HepG2 (cell line): ENCODE results near the gene TMEM19. TPM values are rescaled to one million over a fixed set of nuclear protein-coding genes. Genes with fewer than 3 reads are reported as not detected.

ENCODE experiments used
- CEBPB ChIP-seq: IDR thresholded peaks from 2 replicates; pipeline ENCODE4 v1.6.1; 2011; ENCODE audit warnings: low read depth, low read length, improper control_type of control experiment, borderline replicate concordance
- NPAS2 ChIP-seq: sonication (generic); formaldehyde crosslinking; IDR thresholded peaks from 2 replicates; pipeline ENCODE4 v1.8.0; 2022; ENCODE audit warnings: mild to moderate bottlenecking, missing genetic modification reagents, borderline replicate concordance
- NR2F2 ChIP-seq: IDR thresholded peaks from 2 replicates; pipeline ENCODE4 v1.6.1; 2012; ENCODE audit warnings: low read depth, inconsistent platforms, borderline replicate concordance
- NR2F6 ChIP-seq, 2 experiments: IDR thresholded peaks; 2 replicates each; pipeline ENCODE4 v1.6.1; 2016; ENCODE audit warnings: antibody characterized with exemption in 1 of 2, mild to moderate bottlenecking in 1 of 2
- SIN3B ChIP-seq: fragments of 150-350 bp; IDR thresholded peaks from 2 replicates; pipeline ENCODE4 v1.6.1; 2014; ENCODE audit warnings: low read length
- SYNCRIP ChIP-seq: fragments of 200-400 bp; formaldehyde crosslinking; IDR thresholded peaks from 2 replicates; pipeline ENCODE4 v1.6.1; 2018; ENCODE audit warnings: mild to moderate bottlenecking, low read depth, low read length; ENCODE audit not compliant: insufficient read depth
- TSC22D2 ChIP-seq: sonication (generic); formaldehyde crosslinking; IDR thresholded peaks from 2 replicates; pipeline ENCODE4 v1.5.1; 2020; ENCODE audit warnings: missing genetic modification reagents, mild to moderate bottlenecking, borderline replicate concordance
- ZFP62 ChIP-seq: sonication (generic); formaldehyde crosslinking; IDR thresholded peaks from 2 replicates; pipeline ENCODE4 v1.4.0; 2020; ENCODE audit warnings: missing genetic modification reagents
- ZNF549 ChIP-seq: sonication (generic); formaldehyde crosslinking; IDR thresholded peaks from 2 replicates; pipeline ENCODE4 v1.5.0; 2020; ENCODE audit warnings: missing genetic modification reagents
- ZNF552 ChIP-seq: sonication (generic); formaldehyde crosslinking; IDR thresholded peaks from 2 replicates; pipeline ENCODE4 v1.9.0; 2022; ENCODE audit warnings: missing genetic modification reagents, mild to moderate bottlenecking, borderline replicate concordance
- ZNF724P ChIP-seq: sonication (generic); formaldehyde crosslinking; IDR thresholded peaks from 2 replicates; pipeline ENCODE4 v1.8.0; 2022; ENCODE audit warnings: missing genetic modification reagents, borderline replicate concordance
- polyA plus RNA-seq, 8 experiments: library from polyadenylated mRNA; depleted of rRNA in 3 of 8; stranded (reverse) in 7 of 8; unstranded in 1 of 8; fragments of >200 nt; fragmentation: Illumina TruSeq in 4 of 8; extraction: Trizol in 4 of 8; gene quantifications; 2 replicates each; pipeline versions ENCODE4 v1.2.1 to v1.2.3, GENCODE V29; 2011 to 2016; ENCODE audit warnings: low read depth in 4 of 8, missing spikeins in 1 of 8, mixed read lengths in 1 of 8; ENCODE audit not compliant: insufficient read depth in 1 of 8
- total RNA-seq, 5 experiments: library from RNA; depleted of rRNA; stranded (reverse); fragments of >200 nt; fragmentation: Illumina TruSeq; extraction: Trizol; gene quantifications; 2 replicates each; pipeline ENCODE4 v1.2.3, GENCODE V29; 2016; ENCODE audit warnings: low read depth in 1 of 5
- TF ChIP-seq, protein P1 (sequence below): sonication (generic); formaldehyde crosslinking; IDR thresholded peaks from 2 replicates; pipeline ENCODE4 v1.8.0; 2023; ENCODE audit warnings: mild to moderate bottlenecking, missing genetic modification reagents
- TF ChIP-seq, protein P2 (sequence below): sonication (generic); formaldehyde crosslinking; IDR thresholded peaks from 2 replicates; pipeline ENCODE4 v1.5.0; 2020; ENCODE audit warnings: mild to moderate bottlenecking, missing genetic modification reagents, borderline replicate concordance
- TF ChIP-seq, protein P3 (sequence below): sonication (generic); formaldehyde crosslinking; IDR thresholded peaks from 2 replicates; pipeline ENCODE4 v1.4.0; 2020; ENCODE audit warnings: missing genetic modification reagents, mild to moderate bottlenecking, borderline replicate concordance
- TF ChIP-seq, protein P4 (sequence below), 2 experiments: sonication (generic) in 1 of 2; formaldehyde crosslinking in 1 of 2; IDR thresholded peaks; 2 replicates each; pipeline versions ENCODE4 v1.4.0 to v1.6.1; 2016 to 2020; ENCODE audit warnings: borderline replicate concordance in 1 of 2, low read depth in 1 of 2, mild to moderate bottlenecking in 1 of 2, missing genetic modification reagents in 1 of 2
- TF ChIP-seq, protein P5 (sequence below): sonication (generic); formaldehyde crosslinking; IDR thresholded peaks from 2 replicates; pipeline ENCODE4 v1.8.0; 2022; ENCODE audit warnings: missing genetic modification reagents, low read depth, mild to moderate bottlenecking, borderline replicate concordance

The TMEM19 gene
- total and polyA plus RNA-seq, 2 of the 13 experiments (the other 11 are each of a cell fraction or from before 2014, with no cell fraction given): 16.9 to 22.5 TPM

DNA sequence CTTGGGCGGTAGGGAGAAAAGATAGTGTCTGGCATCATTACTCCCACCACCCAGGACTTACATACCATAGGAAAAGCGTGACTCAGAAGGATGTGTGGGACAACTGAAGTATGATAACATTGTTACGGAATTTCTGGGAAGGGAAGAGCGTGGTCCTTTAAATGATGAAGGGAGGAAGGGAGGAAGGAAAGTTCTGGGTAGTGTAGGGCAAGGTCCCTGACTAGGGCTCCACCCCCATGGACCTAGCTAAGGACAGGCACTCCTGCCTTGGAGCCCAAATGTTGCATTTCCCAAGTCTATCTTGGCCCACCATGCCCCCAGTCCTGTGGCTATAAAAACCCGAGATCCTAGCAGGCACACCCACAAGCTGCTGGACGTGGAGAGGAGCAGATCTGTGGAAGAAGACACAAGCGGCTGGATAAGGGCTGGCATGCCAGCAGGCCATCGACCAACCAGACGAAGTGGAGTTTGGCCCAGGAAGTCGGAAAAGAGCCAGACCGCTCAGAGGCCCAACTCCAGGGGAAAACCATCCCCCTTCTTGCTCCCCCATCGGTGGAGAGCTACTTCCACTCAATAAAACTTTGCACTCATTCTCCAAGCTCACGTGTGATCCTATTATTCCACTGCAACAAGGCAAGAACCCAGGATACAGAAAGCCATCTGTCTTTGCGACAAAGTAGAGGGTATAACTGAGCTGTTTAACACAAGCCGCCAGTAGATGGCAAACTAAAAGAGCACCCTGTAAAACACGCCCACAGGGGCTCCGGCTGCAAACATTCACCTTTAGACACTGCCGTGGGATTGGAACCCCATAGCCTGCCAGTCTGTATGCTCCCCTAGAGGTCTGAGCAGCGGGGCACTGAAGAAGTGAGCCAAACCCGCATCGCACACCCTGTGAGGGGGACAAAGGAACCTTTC lies 45.8 kb downstream of the TMEM19 start (continued):
- TF ChIP-seq TSC22D2 (CRISPR knock-in tag) (0 out of 2 replicates have a peak, but pooled peaks have one; percentile 19), ZNF549 (CRISPR knock-in tag) (no peak), NPAS2 (CRISPR knock-in tag) (no peak), ZFP62 (no peak), ZNF552 (CRISPR knock-in tag) (no peak), NR2F6 (IDR thresholded peaks at IDR 0.05) (no peak), NR2F6 (CRISPR knock-in tag; IDR thresholded peaks at IDR 0.05) (no peak), CEBPB (no peak), SIN3B (no peak), NR2F2 (no peak), ZNF724P (CRISPR knock-in tag) (no peak), SYNCRIP (no peak)
- TF ChIP-seq, protein P1, sequence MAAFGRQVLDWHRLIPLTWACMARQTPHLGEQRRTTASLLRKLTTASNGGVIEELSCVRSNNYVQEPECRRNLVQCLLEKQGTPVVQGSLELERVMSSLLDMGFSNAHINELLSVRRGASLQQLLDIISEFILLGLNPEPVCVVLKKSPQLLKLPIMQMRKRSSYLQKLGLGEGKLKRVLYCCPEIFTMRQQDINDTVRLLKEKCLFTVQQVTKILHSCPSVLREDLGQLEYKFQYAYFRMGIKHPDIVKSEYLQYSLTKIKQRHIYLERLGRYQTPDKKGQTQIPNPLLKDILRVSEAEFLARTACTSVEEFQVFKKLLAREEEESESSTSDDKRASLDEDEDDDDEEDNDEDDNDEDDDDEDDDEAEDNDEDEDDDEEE: 0 out of 2 replicates have a peak, but pooled peaks have one; percentile 62
- TF ChIP-seq, protein P2, sequence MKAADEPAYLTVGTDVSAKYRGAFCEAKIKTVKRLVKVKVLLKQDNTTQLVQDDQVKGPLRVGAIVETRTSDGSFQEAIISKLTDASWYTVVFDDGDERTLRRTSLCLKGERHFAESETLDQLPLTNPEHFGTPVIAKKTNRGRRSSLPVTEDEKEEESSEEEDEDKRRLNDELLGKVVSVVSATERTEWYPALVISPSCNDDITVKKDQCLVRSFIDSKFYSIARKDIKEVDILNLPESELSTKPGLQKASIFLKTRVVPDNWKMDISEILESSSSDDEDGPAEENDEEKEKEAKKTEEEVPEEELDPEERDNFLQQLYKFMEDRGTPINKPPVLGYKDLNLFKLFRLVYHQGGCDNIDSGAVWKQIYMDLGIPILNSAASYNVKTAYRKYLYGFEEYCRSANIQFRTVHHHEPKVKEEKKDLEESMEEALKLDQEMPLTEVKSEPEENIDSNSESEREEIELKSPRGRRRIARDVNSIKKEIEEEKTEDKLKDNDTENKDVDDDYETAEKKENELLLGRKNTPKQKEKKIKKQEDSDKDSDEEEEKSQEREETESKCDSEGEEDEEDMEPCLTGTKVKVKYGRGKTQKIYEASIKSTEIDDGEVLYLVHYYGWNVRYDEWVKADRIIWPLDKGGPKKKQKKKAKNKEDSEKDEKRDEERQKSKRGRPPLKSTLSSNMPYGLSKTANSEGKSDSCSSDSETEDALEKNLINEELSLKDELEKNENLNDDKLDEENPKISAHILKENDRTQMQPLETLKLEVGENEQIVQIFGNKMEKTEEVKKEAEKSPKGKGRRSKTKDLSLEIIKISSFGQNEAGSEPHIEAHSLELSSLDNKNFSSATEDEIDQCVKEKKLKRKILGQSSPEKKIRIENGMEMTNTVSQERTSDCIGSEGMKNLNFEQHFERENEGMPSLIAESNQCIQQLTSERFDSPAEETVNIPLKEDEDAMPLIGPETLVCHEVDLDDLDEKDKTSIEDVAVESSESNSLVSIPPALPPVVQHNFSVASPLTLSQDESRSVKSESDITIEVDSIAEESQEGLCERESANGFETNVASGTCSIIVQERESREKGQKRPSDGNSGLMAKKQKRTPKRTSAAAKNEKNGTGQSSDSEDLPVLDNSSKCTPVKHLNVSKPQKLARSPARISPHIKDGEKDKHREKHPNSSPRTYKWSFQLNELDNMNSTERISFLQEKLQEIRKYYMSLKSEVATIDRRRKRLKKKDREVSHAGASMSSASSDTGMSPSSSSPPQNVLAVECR (CRISPR knock-in tag): peak; percentile 34; the same call in 1 of the 2 replicates
- TF ChIP-seq, protein P3, sequence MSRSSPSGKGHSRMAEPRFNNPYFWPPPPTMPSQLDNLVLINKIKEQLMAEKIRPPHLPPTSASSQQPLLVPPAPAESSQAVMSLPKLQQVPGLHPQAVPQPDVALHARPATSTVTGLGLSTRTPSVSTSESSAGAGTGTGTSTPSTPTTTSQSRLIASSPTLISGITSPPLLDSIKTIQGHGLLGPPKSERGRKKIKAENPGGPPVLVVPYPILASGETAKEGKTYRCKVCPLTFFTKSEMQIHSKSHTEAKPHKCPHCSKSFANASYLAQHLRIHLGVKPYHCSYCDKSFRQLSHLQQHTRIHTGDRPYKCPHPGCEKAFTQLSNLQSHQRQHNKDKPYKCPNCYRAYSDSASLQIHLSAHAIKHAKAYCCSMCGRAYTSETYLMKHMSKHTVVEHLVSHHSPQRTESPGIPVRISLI (CRISPR knock-in tag): no peak
- TF ChIP-seq, protein P4, sequence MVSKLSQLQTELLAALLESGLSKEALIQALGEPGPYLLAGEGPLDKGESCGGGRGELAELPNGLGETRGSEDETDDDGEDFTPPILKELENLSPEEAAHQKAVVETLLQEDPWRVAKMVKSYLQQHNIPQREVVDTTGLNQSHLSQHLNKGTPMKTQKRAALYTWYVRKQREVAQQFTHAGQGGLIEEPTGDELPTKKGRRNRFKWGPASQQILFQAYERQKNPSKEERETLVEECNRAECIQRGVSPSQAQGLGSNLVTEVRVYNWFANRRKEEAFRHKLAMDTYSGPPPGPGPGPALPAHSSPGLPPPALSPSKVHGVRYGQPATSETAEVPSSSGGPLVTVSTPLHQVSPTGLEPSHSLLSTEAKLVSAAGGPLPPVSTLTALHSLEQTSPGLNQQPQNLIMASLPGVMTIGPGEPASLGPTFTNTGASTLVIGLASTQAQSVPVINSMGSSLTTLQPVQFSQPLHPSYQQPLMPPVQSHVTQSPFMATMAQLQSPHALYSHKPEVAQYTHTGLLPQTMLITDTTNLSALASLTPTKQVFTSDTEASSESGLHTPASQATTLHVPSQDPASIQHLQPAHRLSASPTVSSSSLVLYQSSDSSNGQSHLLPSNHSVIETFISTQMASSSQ (IDR thresholded peaks at IDR 0.05; ENCODE audit: low read depth): no peak
- TF ChIP-seq, protein P4 (CRISPR knock-in tag; IDR thresholded peaks at IDR 0.05; ENCODE audit: borderline replicate concordance): no peak
- TF ChIP-seq, protein P5, sequence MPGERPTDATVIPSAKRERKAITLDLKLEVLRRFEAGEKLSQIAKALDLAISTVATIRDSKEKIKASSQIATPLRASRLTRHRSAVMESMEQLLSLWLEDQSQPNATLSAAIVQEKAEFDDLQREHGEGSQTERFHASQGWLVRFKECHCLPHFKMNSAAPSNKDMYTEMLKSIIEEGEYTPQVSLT: no peak
